Adrenal gland (tissue), 12 donors: ENCODE data around the gene TATDN2. TPM values are rescaled to one million over a fixed set of nuclear protein-coding genes. Genes with fewer than 3 reads are reported as not detected.

Experiments
- DNase-seq, 7 donors: peaks; one replicate each; pipeline ENCODE4 v3.0.0-alpha.2; 2019 to 2020
- H3K27ac ChIP-seq, 5 donors: fragments of 200-600 bp; sonication (generic) in 4 of 5; 1 replicate in 3 of 5; 2 replicates in 2 of 5; pipeline versions ENCODE4 v1.5.1 to v1.8.0; 2016 to 2020; ENCODE audit warnings: mild to moderate bottlenecking in 1 of 5
- H3K27me3 ChIP-seq: fragments of 200-600 bp; 2 replicates; pipeline ENCODE4 v1.8.0; 2021
- H3K36me3 ChIP-seq, 2 donors: fragments of 200-600 bp; replicated peaks in 1 of 2; 1 replicate in 1 of 2; 2 replicates in 1 of 2; pipeline versions ENCODE4 v1.5.1 to v1.8.0; 2018 to 2022
- H3K4me1 ChIP-seq, 2 donors: fragments of 200-600 bp; replicated peaks in 1 of 2; 1 replicate in 1 of 2; 2 replicates in 1 of 2; pipeline versions ENCODE4 v1.5.1 to v1.8.0; 2018 to 2021
- H3K4me3 ChIP-seq, 4 donors: fragments of 200-600 bp; sonication (generic) in 3 of 4; one replicate each; pipeline ENCODE4 v1.5.1; 2016 to 2018
- H3K9me3 ChIP-seq, 3 donors: fragments of 200-600 bp; sonication (generic) in 1 of 3; replicated peaks in 1 of 3; 1 replicate in 2 of 3; 2 replicates in 1 of 3; pipeline versions ENCODE4 v1.5.1 to v1.8.0; 2016 to 2021
- POLR2A ChIP-seq, 2 donors: fragments of 450-650 bp; IDR thresholded peaks; one replicate each; pipeline ENCODE4 v1.6.1; 2017; ENCODE audit warnings: antibody characterized with exemption in 2 of 2, mild to moderate bottlenecking in 2 of 2, moderate library complexity in 1 of 2
- WGBS, 4 donors: extraction: QIAGEN DNeasy Blood & Tissue Kit in 2 of 4; methylation state at CpG; one replicate each; pipeline versions ENCODE4 v1.1.5 to v1.1.7; 2013 to 2017; 5-methylcytosine and 5-hydroxymethylcytosine counted together
- intact Hi-C, 2 donors: fragments of 100-400 bp; cut with DNase I; formaldehyde crosslinking; loops; one replicate each; pipeline versions ENCODE4 v1.14.1 to v1.15.0; 2022 to 2023
- polyA plus RNA-seq, 3 donors: library from polyadenylated mRNA; stranded (reverse); fragments of 200-250 nt in 2 of 3; fragments of 350-450 nt in 1 of 3; fragmentation: Illumina TruSeq in 1 of 3; extraction: RNeasy Lipid Tissue Mini Kit (QIAGEN cat#74804) in 1 of 3; gene quantifications; one replicate each; pipeline ENCODE4 v1.2.3, GENCODE V29; 2013 to 2014
- total RNA-seq, 9 donors: library from RNA; depleted of rRNA in 4 of 9; stranded (reverse); fragments of >200 nt in 4 of 9; fragments of 120-200 nt in 1 of 9; fragmentation: NEBNext Ultra II Directional in 1 of 9; extraction: Animal tissue kit (Norgen Biotek cat#: 25700) in 1 of 9; gene quantifications; one replicate each; pipeline versions ENCODE4 v1.1.0 to v1.2.4, GENCODE V29; 2013 to 2023
- TF ChIP-seq, protein P1 (sequence below), 6 experiments: fragments of 450-650 bp in 4 of 6; fragments of 200-600 bp in 2 of 6; sonication (generic) in 1 of 6; IDR thresholded peaks; 1 replicate in 5 of 6; 2 replicates in 1 of 6; pipeline versions ENCODE4 v1.5.1 to v1.8.0; 2016 to 2021; ENCODE audit warnings: antibody characterized with exemption in 6 of 6, mild to moderate bottlenecking in 2 of 6, moderate library complexity in 1 of 6
- donor health status: healthy with polysubstance abuse.
- donor health status: Bipolar disorder and iron deficiency.
- donor health status: DM: yes; HTN: yes; CAD: no.
- donor health status: DM: no; HTN: no; CAD: no.
- donor health status: DM: no; HTN: no; CAD: no.
- donor health status: DM: yes; HTN: yes; CAD: no.

TATDN2 gene
- total and polyA plus RNA-seq, 12 donors = 10.0 to 34.8 (median 22.6) TPM

DNA sequence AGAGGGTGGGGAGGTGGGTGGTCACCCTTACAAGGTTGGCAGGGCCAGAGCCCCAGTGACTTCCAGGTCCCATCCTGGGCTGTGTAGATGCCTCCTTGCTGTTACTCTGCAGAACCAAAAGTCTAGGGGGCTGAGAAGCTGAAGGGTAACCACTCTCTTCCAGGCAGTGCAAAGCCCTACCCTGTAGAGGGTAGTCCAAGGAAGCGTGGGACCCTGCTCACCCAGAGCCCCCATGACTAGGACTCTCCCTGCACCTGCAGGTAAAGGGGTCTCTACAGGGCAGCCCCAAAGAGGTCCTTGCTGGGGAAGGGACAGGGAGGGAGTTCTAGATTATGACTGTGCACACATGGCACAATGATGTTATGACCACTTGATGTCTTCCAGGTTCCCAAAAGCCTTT lies 30.2 kb downstream of the TATDN2 start:
- Histone ChIP-seq H3K36me3 (peaks cover 0 to 62% of the 10 kb centered on the region in 2 donors), H3K27ac (no peak overlapping the region), H3K4me3 (no peak overlapping the region), H3K9me3 (no peaks in the 10 kb centered on the region), H3K4me1 (peaks cover 2 to 8% of the 10 kb centered on the region in 2 donors), H3K27me3 (no peaks in the 10 kb centered on the region)
- WGBS, 4 donors = 92 to 100% (median 97%) methylated on average over 1 of the region's 1 CpG
- no peak for DNase-seq
- TF ChIP-seq POLR2A (IDR thresholded peaks at IDR 0.05) = no peak
- TF ChIP-seq, protein P1, sequence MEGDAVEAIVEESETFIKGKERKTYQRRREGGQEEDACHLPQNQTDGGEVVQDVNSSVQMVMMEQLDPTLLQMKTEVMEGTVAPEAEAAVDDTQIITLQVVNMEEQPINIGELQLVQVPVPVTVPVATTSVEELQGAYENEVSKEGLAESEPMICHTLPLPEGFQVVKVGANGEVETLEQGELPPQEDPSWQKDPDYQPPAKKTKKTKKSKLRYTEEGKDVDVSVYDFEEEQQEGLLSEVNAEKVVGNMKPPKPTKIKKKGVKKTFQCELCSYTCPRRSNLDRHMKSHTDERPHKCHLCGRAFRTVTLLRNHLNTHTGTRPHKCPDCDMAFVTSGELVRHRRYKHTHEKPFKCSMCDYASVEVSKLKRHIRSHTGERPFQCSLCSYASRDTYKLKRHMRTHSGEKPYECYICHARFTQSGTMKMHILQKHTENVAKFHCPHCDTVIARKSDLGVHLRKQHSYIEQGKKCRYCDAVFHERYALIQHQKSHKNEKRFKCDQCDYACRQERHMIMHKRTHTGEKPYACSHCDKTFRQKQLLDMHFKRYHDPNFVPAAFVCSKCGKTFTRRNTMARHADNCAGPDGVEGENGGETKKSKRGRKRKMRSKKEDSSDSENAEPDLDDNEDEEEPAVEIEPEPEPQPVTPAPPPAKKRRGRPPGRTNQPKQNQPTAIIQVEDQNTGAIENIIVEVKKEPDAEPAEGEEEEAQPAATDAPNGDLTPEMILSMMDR (IDR thresholded peaks at IDR 0.05) = no peak
- intact Hi-C loops = no loop called here

DNA sequence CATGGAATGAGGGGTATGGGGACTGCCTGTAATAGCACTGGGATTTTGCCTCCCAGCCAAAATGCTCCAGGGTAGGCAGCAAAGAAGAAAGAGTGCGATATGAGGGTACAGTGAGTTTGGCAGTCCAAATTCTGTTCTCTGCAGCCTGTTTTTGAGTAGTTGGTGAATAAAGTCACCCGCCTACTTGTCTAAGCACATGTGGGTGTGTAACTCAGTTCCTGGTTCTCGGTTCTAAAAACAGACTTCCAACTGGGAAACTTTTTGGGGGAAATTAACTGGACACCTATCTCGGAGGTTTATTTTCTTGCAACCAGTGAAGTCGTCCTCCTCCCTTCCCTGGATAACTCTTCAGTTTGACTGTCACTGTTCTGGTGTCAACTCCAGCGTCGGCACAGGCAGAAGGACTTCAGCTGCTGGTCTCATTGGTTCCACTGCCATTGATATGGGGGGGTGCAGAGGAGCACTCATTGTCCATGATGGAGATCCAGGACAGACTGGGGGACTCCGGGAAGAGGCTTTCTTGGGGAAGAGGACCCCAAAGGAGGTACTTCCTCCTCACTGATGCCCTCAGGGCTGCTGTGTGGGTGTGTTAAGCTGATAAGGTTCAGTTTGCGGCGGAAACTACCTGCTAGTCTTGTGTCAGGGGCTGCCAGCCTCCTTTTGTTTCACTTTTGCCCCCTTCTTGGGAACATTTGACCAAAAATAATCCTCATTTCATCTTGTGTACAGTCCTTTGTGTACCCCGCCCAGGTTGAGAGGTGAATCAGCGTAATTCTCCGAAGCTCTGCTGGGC lies 31.3 kb downstream of the TATDN2 start:
- no peak overlapping the region for H3K4me3 ChIP-seq
- H3K27me3 ChIP-seq = no peaks in the 10 kb centered on the region
- H3K9me3 ChIP-seq = no peaks in the 10 kb centered on the region
- H3K27ac ChIP-seq = no peak overlapping the region
- WGBS, 4 donors = 92 to 95% (median 93%) methylated on average over 12 to 13 of the region's 13 CpGs
- H3K4me1 ChIP-seq = no peaks in the 10 kb centered on the region
- no peak for DNase-seq
- no peak for TF ChIP-seq POLR2A (IDR thresholded peaks at IDR 0.05)
- TF ChIP-seq, protein P1 (IDR thresholded peaks at IDR 0.05) = no peak
- intact Hi-C loops = no loop called here
- peaks cover 0 to 66% of the 10 kb centered on the region in 2 donors for H3K36me3 ChIP-seq

DNA sequence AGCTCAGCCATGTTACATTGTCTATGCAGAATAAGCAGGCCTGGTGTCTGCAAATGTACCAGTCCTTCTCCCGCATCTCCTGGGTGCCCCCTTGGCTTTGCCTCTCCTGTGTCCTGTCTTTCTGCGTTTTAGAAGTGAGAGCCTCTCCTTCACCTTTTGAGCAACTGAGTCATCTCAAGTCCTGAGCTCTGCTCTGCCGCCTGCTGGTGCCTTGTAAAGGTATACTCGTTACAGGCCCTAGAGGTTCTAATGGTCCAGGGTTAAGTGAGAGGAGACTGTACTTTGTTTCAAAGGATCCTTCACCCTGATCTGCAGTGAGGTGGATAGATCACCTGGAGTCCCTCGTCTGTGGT lies 31.9 kb downstream of the TATDN2 start:
- peak in 1 of 7 donors; percentile 7 for DNase-seq
- intact Hi-C loops = no loop called here
- no peak for TF ChIP-seq POLR2A (IDR thresholded peaks at IDR 0.05)
- TF ChIP-seq, protein P1 (IDR thresholded peaks at IDR 0.05) = no peak
- Histone ChIP-seq H3K4me3 (no peak overlapping the region), H3K27ac (no peak overlapping the region), H3K27me3 (no peaks in the 10 kb centered on the region), H3K4me1 (no peaks in the 10 kb centered on the region), H3K9me3 (no peaks in the 10 kb centered on the region), H3K36me3 (peaks cover 0 to 67% of the 10 kb centered on the region in 2 donors)
- 78 to 81% (median 79%) methylated on average over 5 of the region's 5 CpGs for WGBS, 4 donors

GRCh38 chr3:10280571-10280970 lies 32.3 kb downstream of the TATDN2 start:
- TF ChIP-seq, protein P1 (IDR thresholded peaks at IDR 0.05) = no peak
- TF ChIP-seq POLR2A (IDR thresholded peaks at IDR 0.05) = no peak
- DNase-seq = no peak
- Histone ChIP-seq H3K36me3 (peaks cover 0 to 71% of the 10 kb centered on the region in 2 donors), H3K9me3 (no peaks in the 10 kb centered on the region), H3K27ac (no peak overlapping the region), H3K4me3 (no peak overlapping the region), H3K27me3 (no peaks in the 10 kb centered on the region), H3K4me1 (no peaks in the 10 kb centered on the region)
- 90 to 95% (median 93%) methylated on average over 5 to 6 of the region's 6 CpGs for WGBS, 4 donors
- intact Hi-C loops = no loop called here
